Cardiac fibroblast (primary cell): ENCODE measurements around the gene SMIM13.

Experiments
- DNase-seq, 2 donors: peaks; one replicate each; pipeline versions ENCODE4 v3.0.0 to v3.0.0-alpha.2; 2010; ENCODE audit warnings: low read depth in 2 of 2
- H3K4me3 ChIP-seq, 2 donors: replicated peaks in 1 of 2; 1 replicate in 1 of 2; 2 replicates in 1 of 2; pipeline ENCODE4 v1.5.1; 2011; ENCODE audit warnings: low read depth in 2 of 2, low read length in 2 of 2, mild to moderate bottlenecking in 2 of 2, moderate library complexity in 1 of 2
- TF ChIP-seq, protein P1 (sequence below): IDR thresholded peaks from one replicate; pipeline ENCODE4 v1.5.1; 2011; ENCODE audit warnings: low read depth, mild to moderate bottlenecking, low read length, inconsistent platforms

The SMIM13 gene

DNA sequence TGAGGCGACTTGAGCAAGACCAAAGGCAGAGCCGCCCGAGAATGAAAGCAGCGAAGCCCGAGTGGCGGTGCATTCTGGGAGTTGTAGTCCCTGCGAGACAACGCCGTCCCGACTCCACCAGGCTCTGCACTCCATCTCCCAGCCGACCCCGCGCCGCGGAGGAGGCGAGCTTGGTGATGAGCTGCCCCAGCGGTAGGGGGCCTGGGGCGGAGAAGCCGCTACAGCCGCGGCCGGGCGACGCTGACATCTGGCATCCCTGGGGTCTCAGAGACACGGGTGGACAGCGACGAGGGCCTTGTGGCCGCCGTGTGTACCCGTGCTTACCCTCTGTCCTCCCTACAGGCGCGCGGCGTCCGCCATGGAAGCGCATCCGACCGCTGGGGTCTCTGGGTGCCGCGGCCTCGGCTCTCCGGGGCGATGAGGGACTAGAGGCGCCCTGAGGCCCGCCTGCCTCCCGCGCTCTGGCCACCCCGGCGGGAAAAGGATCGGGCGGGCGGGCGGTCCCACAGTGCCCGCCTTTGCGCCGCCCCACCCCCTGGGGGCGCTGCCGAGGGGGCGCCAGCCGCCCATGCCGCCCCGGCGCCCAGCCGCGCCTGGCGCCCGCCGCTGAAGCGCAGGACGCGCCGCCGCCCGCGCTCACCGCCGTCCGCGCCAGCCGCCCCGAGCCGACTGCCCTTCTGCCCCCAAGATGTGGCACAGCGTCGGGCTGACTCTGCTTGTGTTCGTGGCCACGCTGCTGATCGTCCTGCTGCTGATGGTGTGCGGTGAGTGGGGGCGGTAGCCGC, at the start of gene SMIM13:
Gene SMIM13 (plus strand): TSS at position 209 of the 785 bp plus-strand sequence. CDS start 480 bp downstream, at position 689.
- peak within 1 kb of the TSS; percentile 98 to 99 for H3K4me3 ChIP-seq
- peak; percentile 99 for DNase-seq
- TF ChIP-seq, protein P1, sequence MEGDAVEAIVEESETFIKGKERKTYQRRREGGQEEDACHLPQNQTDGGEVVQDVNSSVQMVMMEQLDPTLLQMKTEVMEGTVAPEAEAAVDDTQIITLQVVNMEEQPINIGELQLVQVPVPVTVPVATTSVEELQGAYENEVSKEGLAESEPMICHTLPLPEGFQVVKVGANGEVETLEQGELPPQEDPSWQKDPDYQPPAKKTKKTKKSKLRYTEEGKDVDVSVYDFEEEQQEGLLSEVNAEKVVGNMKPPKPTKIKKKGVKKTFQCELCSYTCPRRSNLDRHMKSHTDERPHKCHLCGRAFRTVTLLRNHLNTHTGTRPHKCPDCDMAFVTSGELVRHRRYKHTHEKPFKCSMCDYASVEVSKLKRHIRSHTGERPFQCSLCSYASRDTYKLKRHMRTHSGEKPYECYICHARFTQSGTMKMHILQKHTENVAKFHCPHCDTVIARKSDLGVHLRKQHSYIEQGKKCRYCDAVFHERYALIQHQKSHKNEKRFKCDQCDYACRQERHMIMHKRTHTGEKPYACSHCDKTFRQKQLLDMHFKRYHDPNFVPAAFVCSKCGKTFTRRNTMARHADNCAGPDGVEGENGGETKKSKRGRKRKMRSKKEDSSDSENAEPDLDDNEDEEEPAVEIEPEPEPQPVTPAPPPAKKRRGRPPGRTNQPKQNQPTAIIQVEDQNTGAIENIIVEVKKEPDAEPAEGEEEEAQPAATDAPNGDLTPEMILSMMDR, result peak; percentile 34

DNA sequence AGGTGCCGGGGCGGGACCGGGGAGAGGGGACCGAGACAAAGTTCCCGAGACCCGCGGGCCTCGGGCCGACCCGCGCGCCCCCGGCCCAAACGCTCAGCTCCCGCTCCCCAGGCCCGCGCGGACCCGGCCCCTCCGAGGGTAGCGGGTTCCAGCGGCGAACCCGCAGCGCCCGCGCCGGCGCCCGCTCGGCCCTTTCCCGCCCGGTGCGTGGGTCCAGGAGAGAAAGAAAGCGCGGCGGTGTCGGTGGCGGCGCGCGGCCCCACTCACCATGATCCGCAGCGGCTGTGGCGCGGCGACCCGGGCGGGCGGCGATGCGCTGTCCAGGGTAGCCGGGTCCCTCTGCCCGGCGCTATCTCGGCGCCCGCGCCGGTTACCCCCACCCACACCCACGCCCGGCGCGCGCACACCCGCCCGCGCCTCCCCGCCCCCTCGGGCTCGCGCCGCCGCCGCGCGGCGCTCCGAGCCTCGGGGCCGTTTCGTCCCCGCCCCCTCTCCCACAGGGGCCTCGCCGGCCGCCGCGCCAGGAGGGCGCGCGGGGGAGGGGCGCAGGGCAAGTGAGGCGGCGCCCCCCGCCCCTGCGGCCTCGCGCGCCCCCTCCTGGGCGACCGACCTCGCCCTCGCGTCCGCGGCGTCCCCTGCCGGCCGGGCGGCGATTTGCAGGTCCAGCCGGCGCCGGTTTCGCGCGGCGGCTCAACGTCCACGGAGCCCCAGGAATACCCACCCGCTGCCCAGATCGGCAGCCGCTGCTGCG, 49.5 kb upstream of the SMIM13 start, which contains the start of gene ELOVL2:
Gene ELOVL2 (minus strand): TSS at position 345 of the 751 bp plus-strand sequence. CDS start 75 bp downstream, at position 270.
- TF ChIP-seq, protein P1, result peak; percentile 24
- H3K4me3 ChIP-seq, result peak within 1 kb of the TSS; percentile 45 to 53
- peak; percentile 17 to 62 for DNase-seq

DNA sequence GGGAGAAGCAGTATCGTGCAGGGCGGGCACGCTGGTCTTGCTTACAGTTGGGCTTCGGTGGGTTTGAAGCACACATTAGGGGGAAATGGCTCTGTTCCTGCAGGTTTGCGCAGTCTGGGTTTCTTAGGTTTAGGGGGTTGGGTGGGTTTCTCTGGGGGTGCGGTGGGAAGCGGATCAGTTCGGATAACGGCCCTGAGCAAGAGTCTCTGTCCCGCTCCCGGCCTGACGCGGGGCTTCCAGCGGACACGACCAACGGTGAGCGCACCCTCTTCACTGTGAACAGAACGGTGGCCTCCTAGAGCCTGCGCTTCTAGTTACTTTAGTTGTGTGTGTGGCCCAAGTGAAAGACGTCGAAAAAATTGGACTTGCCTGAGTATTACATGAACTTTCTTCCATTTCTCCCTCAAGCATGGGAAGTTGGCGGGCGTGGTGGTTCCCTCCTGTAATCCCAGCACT, 48.9 kb upstream of the SMIM13 start:
- DNase-seq, result no peak
- TF ChIP-seq, protein P1, result no peak
- peak overlapping the region; percentile 45 to 50 for H3K4me3 ChIP-seq

DNA sequence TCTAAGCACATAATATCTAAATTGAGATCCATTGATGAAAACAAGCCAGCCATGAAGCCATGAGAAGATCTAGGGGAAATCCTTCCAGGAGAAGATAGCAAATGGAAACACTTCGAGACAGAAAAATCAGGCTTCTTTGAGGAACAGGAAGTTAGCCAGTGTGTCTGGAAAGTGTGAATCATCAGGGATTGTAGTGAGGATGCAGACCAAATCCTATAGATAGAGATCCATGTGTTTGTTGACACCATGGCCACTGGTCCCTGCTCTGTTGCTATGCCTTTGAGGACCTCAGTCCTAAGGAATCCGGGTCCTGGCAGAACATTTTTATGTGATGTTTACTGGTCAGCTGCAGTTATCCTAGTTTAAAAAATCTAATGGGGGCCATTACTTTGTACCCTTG, 42.9 kb upstream of the SMIM13 start:
- peak; percentile 44 to 59 for DNase-seq
- TF ChIP-seq, protein P1, result no peak
- H3K4me3 ChIP-seq, result no peak overlapping the region

DNA sequence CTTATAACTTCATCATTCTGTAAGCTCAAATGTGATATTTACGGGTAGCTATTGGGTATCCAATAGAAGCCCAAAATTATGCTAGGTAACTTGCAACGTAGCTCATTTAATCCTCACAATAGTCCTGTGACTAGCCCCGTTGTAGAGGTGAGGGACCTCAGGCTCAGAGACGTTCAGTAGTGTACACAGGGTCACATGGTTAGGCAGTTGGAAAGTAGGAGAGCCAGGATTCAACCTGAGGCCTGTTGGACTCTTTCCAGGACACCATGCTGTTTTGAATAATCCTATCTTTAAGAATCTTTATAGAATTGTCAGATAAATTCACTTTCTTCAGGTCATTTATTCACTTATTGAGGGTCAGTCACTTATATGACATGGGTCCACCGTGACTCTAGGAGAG, 40.3 kb upstream of the SMIM13 start:
- H3K4me3 ChIP-seq, result no peak overlapping the region
- no peak for DNase-seq
- TF ChIP-seq, protein P1, result no peak

DNA sequence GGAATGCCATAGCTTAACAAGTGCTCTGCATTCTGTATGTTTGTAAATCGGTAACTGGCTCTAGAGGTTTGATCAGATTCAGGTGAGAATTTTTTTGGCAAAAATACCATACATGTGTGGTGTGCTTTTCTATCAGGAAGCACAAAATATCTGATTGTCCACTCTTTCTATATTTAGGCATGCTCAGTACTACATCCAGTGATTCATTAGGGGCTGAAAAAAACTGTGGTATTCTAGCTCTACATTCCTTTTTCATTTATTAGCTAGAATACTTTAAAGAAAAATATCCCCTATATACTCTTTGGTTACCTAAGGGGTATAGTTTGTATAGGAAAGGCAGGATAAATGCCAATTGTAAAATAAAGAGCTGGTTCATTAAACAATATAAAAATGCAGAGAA, 38.9 kb upstream of the SMIM13 start:
- H3K4me3 ChIP-seq, result no peak overlapping the region
- peak in 1 of 2 donors; percentile 7 for DNase-seq
- TF ChIP-seq, protein P1, result no peak
